NOMO-1 treated with dmso at 0.1 percent for 144 hours (cell line): Measurements from ENCODE around the gene TSPAN4.

Experiments used
- DNase-seq: peaks from one replicate; lab custom pipeline; 2025; ENCODE audit not compliant: unreplicated experiment; lab: John Stamatoyannopoulos, UW

The TSPAN4 gene

GRCh38 chr11:905952-906351 is 63.3 kb downstream of the TSPAN4 start:
- no peak for DNase-seq

- no peak for DNase-seq
Observed at GRCh38 chr11:907668-908067, 65.0 kb downstream of the TSPAN4 start.

GRCh38 chr11:908273-908672 is 65.6 kb downstream of the TSPAN4 start:
- no peak for DNase-seq

- DNase-seq = no peak
Observed at GRCh38 chr11:909406-909805, 66.8 kb downstream of the TSPAN4 start.

GRCh38 chr11:910044-910588 is 67.5 kb downstream of the TSPAN4 start:
- no peak for DNase-seq

GRCh38 chr11:910589-911030 is 68.0 kb downstream of the TSPAN4 start, which contains the start of gene CHID1:
Gene CHID1 (minus strand): TSS chr11:910810. CDS start chr11:904816, 5,994 bp downstream.
- peak; percentile 80 for DNase-seq

- no peak for DNase-seq
Observed at GRCh38 chr11:911031-911889, 68.6 kb downstream of the TSPAN4 start.

- DNase-seq = no peak
Observed at GRCh38 chr11:911890-912219, 69.2 kb downstream of the TSPAN4 start.

GRCh38 chr11:912266-912665 is 69.6 kb downstream of the TSPAN4 start:
- DNase-seq = no peak

GRCh38 chr11:913043-913442 is 70.4 kb downstream of the TSPAN4 start:
- no peak for DNase-seq

GRCh38 chr11:914204-914603 is 71.6 kb downstream of the TSPAN4 start:
- no peak for DNase-seq

- no peak for DNase-seq
Observed at GRCh38 chr11:914747-915501, 72.3 kb downstream of the TSPAN4 start.
